ENCODE measurements around the gene SERINC3. TPM values are rescaled to one million over a fixed set of nuclear protein-coding genes. Genes with fewer than 3 reads are reported as not detected.

The SERINC3 gene
- total RNA-seq, 1 donor from 2014 or later, result 87.8 TPM

DNA sequence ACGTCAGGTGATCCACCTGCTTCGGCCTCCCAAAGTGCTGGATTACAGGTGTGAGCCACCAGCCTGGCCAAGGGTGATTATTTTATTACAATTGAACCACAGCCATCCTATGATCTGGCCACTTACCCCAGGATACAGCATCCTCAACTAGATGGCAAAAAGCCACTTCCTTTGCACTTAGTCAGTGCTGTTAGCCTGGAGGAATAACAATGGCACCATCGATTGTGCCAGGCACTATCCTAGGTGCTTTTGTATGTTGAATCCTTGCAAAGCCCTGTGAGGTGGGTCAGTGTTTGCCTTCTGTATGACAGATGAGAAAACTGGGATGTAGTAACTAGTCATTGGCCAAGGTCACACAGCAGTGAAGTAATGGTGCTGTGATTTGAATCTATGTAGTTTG lies 57.4 kb downstream of the SERINC3 start:
- no peak for DNase-seq (ENCODE audit: low read depth)

DNA sequence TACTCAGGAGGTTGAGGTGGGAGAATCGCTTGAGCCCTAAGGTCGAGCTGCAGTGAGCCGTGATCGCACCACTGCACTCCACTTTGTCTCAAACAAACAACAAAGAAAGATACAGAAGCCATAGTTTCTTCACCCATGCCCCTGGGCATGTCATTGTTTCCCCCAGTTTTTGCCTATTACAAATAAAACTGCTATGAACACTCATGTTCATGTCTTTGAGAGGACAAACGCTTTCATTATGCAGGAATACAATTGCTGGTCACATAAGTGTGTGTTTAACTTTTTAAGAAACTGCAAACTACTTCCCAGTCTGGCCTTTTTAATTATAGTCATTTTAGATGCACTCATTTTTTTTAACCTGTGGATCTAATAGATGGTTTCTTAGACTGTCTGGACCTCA lies 58.4 kb downstream of the SERINC3 start:
- no peak for DNase-seq (ENCODE audit: low read depth)

DNA sequence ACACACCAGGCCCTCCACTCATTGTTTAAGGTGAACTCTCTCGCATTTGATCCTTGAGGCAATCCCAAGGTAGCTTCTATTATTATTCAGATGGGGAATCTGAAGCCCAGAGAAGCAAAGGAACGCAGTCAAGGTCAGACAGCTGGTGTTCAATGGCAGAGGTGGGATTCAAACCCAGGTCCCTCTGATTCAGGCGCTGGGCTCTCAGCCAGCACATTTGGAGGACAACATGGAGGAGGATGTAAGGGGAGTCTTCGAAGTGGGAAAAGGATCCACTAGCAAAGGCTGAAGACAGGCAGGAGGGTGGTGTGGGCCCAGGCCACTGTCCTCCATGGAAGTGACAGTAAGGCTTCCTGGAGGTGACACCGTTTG lies 60.1 kb downstream of the SERINC3 start:
- DNase-seq (ENCODE audit: low read depth), result no peak

DNA sequence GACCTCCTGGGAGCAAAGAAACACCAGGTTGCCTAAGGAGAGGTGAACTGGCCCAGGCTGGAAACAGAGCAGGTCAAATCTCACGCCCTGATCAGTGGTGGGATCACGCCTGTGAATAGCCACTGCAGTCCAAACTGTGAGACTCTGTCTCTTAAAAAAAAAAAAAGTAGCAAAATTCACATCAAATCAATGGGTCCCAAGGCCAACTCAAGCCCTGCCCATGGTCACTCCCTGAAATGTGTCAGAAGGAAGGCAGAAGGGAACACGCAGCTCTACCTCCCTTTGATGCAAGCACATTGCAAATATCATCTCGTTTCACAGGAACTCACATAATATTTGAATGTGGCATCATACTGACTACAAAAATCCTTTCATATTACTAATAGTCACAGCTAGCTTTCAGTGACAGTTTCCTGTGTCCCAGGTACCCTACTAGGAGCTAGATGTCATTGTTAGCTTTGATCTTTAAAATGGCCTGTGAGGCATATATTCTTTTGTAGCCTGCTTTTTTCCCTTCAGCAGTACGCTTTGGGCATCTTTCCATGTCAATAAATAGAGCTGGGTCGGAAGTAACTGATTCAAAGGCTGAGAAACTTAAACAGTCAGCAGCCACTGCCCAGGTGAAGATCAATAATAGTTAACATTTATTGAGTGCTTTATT lies 60.6 kb downstream of the SERINC3 start:
- no peak for DNase-seq (ENCODE audit: low read depth)

DNA sequence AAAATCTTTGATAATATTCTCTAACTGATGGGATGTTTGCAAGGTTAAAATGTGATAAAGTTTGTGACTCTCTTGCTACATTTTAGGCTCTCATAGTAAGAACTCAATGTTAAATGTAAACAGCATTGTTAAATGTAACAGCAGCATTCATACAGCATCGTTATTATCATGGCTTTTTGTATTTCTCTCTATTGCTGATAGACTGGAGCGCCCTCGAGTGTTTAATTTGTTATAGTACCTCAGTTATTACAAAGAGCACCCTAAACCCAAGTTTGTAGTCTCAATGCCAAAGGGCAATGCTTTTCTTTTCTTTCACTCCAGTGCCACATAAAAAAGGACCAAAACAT lies 61.1 kb downstream of the SERINC3 start:
- DNase-seq (ENCODE audit: low read depth), result peak; percentile 41

DNA sequence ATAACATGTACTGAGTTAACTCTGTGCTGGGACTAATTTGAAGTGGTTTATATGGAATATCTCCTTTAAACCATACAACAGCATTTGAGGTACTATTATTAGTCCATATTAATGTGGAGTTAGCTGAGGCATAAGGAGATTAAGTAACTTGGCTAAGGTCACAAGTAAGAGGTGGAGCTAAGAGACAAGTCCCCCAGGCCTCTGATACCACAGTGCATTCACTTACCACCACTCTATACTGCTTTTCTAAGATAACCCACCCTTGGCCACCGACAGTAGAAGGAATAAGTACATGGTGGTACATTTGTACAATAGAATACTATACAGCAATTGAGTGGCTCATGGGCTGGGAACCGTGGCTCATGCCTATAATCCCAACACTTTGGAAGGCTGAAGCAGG lies 62.6 kb downstream of the SERINC3 start:
- DNase-seq (ENCODE audit: low read depth), result no peak

DNA sequence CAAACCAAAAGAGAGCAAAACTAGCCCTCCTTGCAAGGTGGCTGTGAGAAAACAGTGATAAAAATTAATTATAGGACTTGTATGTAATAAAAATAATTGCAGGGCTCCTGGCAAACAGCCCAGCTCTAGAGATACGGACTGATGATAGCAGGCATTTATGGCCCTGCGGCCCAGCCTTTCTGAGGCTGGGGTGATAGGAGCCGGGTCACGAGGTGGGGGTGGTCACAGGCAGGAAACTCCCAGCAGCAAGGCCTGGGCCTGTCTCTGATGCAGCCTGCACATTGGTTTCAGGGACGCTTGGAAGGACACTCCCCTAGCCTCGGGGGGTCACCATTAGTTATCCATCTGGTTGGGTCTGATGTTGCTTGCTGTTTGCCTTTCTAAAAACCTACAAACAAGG lies 64.9 kb downstream of the SERINC3 start:
- DNase-seq (ENCODE audit: low read depth), result no peak

DNA sequence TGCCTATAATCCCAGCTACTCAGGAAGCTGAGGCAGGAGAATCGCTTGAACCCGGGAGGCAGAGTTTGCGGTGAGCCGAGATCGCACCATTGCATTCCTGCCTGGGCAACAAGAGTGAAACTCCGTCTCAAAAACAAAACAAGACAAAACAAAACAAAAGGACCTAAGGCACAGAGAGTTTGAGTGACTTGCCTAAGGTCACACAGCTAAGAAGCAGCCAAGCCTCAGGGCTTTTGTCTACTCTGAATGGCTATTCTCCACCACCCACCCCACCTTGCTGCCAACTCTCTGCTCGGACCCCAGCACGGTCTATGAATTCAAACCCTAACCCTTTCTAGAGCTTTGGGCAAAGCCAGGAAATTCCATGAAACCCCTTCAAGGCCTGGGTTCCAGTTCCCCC lies 65.3 kb downstream of the SERINC3 start:
- no peak for DNase-seq (ENCODE audit: low read depth)

DNA sequence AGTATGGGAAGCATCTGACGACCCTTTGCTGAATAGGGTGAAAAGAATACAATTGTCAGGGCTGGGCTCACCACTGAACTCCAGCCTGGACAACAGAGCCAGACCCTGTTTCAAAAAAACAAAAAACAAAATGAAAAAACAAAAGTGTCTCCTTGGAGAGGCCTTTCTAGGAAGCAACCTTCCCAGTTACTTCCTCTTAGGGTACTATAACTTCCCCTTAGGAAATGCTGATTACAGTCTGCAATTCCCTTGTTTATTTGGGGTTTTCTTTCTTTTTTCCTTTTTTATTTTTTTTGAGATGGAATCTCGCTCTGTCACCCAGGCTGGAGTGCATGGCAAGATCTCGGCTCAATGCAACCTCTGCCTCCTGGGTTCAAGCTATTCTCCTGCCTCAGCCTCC lies 66.7 kb downstream of the SERINC3 start:
- DNase-seq (ENCODE audit: low read depth), result no peak

DNA sequence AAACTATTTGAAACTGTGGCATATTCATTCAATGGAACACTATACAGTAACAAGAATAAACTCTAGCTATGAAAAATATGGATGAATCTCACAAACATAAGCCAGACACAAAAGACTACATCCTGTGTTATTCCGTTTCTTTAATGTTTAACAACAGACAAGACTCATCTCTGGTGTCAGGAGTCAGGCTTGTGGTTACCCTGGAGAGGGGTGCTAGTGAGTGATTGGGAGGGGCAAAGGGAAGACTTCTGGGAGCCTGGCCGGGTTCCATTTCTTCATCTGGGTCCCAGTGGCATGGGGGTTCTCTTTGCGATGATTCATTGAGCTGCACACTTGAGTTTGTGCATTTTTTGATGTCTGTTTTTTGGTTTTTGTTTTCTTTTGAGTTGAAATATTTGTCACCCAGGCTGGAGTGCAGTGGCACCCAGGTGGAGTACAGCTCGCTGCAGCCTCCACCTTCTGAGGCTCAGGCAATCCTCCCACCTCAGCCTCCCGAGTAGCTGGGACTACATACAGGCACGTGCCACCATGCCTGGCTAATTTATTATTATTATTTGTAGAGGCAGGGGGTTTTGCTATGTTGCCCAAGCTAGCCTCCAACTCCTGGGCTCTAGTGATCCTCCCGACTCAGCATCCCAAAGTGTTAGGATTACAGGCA lies 67.4 kb downstream of the SERINC3 start:
- DNase-seq (ENCODE audit: low read depth), result peak; percentile 66

DNA sequence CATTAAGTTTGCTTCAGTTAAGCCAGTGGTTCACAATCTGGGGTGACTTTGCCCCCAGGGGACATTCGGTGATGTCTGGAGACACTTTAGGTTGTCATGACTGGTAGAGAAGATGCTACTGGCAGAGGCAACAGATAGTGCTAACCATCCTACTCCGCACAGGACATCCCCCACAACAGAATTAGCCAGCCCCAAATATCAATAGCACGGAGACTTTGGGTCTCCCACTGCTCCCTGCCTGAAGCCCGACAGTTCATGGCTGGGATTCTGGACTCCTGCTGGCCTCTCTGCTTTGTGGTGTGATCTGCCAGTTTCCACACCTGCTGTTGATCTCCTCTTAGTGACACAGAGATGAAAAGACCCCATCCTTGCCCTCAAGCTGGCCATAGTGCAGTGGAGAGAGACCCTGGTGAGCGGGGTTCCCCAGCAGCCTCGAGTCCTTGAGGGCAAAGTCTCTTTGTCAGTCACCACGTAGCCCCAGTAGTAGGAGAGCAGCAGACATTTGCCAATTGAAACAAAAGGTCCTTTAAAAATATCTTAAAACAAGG lies 70.9 kb downstream of the SERINC3 start:
- DNase-seq (ENCODE audit: low read depth), result no peak

DNA sequence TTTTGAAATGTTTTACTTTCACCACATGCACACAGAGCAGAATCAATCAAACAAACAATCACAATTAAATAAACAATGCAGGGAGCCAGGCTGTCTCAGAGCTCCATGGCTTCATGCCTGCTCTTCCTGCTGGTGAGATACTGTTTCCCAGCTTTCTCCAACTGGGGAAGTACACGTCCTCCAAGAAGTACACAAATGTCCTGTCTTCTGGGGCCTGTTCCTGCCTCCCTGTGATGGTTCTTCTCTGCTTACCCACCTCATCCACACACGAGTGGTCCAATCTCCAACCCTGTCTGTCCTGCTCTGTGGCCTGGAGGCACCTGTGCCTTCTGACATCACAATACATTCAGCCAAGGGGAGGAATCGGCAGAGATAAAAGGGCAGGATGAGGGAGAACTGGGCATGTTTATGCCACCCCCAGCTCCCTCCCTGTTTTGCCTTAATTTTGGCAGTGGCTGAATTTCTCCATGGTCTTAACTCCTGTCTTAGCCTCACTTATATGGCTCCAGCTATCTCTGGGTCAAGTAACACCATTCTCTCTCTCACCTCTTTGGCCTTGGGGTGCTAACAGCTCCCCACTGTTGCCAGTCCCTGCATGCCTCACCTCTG lies 71.5 kb downstream of the SERINC3 start:
- no peak for DNase-seq (ENCODE audit: low read depth)

DNA sequence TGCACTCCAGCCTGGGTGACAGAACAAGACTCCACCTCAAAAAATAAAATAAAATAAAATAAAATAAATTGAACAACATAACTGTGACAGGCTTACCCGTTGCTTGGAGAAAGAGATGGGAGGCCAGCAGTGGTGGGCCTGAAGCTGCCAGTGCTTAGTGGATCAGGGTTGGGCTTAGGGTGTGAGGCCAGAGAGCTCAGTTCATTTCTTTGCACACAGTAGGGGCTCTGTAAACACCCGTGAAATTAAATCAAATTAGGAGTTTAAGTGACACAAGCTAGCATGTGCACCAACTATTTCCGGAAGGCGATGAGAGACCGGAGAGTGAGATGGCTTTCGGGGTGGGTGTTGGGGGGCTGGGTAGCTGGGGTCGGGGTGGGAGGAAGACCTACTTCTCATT lies 72.0 kb downstream of the SERINC3 start:
- no peak for DNase-seq (ENCODE audit: low read depth)

DNA sequence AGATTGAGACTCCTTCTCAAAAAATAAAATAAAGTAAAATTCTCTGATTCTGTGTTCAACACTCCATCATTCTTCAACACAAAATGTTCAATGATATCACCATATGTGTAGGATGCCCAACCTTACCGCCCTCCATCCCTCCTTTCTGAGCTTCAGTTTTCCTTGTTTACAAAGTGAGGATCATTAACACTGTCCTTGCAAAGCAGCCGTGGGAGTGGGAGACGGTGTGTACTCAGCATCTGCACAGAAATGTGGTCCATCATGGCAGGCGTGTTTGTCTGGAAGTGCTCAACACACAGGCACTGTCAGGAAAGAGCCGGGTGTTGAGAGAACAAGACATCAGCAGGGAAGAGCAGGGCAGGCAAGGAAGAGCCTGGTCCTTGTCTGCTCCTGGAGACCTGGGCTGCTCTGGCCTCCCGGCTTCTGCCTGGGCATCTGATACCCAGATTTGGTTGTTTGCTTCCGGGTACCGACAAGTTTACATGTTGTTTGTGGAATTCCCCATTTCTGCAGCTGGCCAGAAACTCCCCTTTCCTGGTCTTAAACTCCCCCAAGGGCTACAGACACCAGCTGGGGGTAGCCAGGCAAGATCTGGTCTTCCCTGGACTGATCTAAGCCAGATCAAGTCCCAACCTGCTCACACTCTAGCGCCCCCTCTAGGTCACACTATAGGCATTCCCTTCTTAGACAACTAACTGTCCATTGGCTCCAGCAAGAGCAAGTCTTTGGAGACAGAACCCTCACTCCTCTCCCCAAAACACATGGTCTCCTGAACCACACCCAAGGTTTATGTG lies 72.9 kb downstream of the SERINC3 start:
- no peak for DNase-seq (ENCODE audit: low read depth)

DNA sequence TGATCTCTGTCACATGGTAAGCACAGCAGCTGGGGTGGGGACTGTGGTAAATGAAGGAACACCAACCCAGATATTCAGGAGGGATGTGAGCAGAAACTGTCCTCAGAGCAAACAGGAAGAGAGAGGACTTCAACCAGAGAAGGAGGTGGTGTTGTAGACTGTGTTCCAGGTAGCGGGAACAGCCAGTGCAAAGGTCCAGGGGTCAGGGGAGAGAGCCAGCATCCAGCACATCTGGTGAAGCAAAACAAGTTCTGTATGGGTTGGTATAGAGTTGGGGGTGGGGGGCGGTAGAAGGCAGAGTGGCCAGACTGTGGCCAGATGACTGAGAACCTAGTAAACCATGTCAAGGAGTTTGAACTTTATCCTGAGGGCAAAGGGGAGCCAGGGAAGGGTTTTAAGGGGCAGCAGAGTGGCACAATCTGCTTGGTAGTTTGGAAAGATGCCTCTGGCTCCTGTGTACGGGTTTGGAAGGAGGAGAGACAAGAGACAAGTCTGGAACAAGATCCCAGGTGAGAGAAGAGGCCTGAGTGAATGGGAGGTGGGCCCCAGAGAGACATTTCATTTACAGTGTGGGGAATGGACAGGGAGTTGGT lies 73.9 kb downstream of the SERINC3 start:
- no peak for DNase-seq (ENCODE audit: low read depth)

Other genes with a start within 250 kb of the SERINC3 start
- gene FITM2, start 210.9 kb downstream of the SERINC3 start, total RNA-seq, result 4.5 and 8.5 TPM in 2 replicates
- gene R3HDML, start 185.0 kb downstream of the SERINC3 start, total RNA-seq, result not detected in 2 replicates
- gene HNF4A, start 166.4 kb downstream of the SERINC3 start, total RNA-seq, result 4.9 TPM in 1 of 2 replicates, not detected in the other
- gene TTPAL, start 46.2 kb downstream of the SERINC3 start, total RNA-seq, result 11.5 and 19.0 TPM in 2 replicates
- 29.0 and 34.4 TPM in 2 replicates for gene PKIG, start 60.5 kb upstream of the SERINC3 start, total RNA-seq
- gene ADA, start 129.6 kb upstream of the SERINC3 start, total RNA-seq, result 5.9 and 10.0 TPM in 2 replicates
- gene CCN5, start 193.3 kb upstream of the SERINC3 start, total RNA-seq, result 0.10 TPM in 1 of 2 replicates, not detected in the other
- 2.1 and 4.6 TPM in 2 replicates for gene KCNK15, start 223.8 kb upstream of the SERINC3 start, total RNA-seq

Data from renal cortical epithelial cell (primary cell).